ENCODE measurements around the gene ZNF414.
"Not testable (repeated sequence)": the region's sequence is repeated elsewhere in the genome, so short reads cannot be mapped to it uniquely, and the experiment has no call there.

ZNF414 gene

GRCh38 chr19:8513687-8514504 lies at the start of gene ZNF414:
ZNF414 (minus strand) TSS chr19:8514167; CDS start chr19:8514046, 121 bp downstream.
- DNase-seq = peak; percentile 99
- no peaks in the 10 kb centered on the region for H3K27me3 ChIP-seq (ENCODE audit: insufficient read depth, low read depth, severe bottlenecking)
- TF ChIP-seq CTCF (IDR thresholded peaks at IDR 0.05; ENCODE audit: low read depth, low read length) = no peak
- peak within 1 kb of the TSS; percentile 100 for H3K27ac ChIP-seq
- no peaks in the 10 kb centered on the region for H3K9me3 ChIP-seq (ENCODE audit: severe bottlenecking)
- peak within 1 kb of the TSS; percentile 64 for H3K4me3 ChIP-seq (ENCODE audit: low read depth, low read length)
- H3K36me3 ChIP-seq = peaks cover 15% of the 10 kb centered on the region

DNA sequence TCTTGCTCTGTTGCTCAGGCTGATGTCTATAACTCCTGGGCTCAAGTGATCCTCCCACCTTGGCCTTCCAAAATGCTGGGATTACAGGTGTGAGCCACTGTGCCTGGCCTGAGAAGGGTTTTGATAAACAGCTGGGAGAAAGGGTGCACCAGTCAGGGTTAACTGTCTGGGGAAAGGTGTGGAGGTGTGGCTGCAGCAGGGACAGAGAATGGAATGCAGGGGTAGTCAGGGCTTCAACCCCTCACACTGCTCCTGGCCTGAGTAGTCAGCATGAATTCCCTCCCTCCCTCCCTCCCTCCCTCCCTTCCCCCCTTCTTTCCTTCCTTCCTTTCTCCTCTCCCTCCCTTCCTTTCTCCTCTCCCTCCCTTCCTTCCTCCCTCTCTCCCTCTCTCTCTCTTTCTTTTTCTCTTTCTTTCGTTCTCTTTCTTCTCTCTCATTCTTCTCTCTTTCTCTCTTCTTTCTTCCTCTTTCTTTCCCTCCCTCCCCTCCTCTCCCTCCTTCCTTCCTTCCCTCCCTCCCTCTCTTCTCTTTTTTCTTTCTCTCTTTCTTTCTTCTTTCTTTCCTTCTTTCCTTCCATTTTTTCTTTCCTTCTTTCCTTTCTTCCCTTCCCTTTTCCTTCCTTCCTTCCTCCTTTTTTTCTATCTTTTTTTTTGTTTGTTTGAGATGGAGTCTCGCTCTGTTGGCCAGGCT lies 47.3 kb upstream of the ZNF414 start:
- DNase-seq = no peak
- Histone ChIP-seq H3K9me3 (ENCODE audit: severe bottlenecking) (no peaks in the 10 kb centered on the region), H3K4me3 (ENCODE audit: low read depth, low read length) (no peak overlapping the region), H3K36me3 (no peaks in the 10 kb centered on the region), H3K27ac (no peak overlapping the region), H3K27me3 (ENCODE audit: insufficient read depth, low read depth, severe bottlenecking) (no peaks in the 10 kb centered on the region)
- TF ChIP-seq CTCF (IDR thresholded peaks at IDR 0.05; ENCODE audit: low read depth, low read length) = no peak

DNA sequence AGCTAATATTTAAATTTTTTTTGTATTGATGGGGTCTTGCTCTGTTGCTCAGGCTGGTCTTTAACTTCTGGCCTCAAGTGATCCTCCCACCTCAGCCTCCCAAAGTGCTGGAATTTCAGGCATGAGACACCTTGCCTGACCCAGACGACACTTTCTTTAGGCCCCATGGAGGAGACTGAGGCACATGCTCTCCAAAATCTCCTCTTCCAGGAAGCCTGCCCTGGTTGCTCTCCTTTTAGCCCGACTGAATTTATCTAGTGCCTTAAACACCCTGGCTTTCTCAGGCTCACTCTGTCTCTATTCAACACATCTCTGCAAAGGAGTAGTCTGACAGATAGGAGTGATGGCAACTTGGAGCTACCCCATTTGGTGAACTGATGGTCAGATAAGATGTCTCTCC lies 44.4 kb upstream of the ZNF414 start:
- no peak for TF ChIP-seq CTCF (IDR thresholded peaks at IDR 0.05; ENCODE audit: low read depth, low read length)
- Histone ChIP-seq H3K27ac (no peak overlapping the region), H3K36me3 (no peaks in the 10 kb centered on the region), H3K4me3 (ENCODE audit: low read depth, low read length) (no peak overlapping the region), H3K27me3 (ENCODE audit: insufficient read depth, low read depth, severe bottlenecking) (no peaks in the 10 kb centered on the region), H3K9me3 (ENCODE audit: severe bottlenecking) (no peaks in the 10 kb centered on the region)
- DNase-seq = no peak

DNA sequence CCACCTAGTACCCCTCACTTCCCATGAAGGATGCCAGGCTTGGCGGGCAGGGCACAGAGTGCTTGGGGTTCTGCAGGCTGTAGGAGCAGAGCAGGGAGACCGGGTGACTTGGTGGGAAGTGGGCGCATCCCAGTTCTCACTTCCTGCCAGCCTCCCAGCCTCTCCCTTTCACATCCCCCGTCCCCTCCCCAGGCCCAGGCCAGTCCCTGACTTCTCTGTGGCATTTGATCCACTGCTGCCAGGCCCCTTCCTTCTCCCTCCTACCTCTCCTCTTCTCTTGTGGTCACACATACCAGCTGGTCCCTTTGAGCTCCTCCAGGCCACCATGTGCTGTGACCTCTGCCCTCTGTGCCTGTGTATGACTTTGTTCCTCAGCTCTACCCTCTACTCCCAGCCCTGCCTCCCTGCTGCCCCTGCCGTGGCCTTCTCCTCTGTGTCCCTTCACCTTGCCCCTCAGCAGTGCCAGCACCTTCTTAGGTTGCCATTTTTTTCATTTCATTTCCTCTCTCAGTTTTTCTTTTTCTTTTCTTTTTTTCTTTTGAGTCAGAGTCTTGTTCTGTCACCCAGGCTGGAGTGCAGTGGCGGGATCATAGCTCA lies 43.8 kb upstream of the ZNF414 start:
- no peak for DNase-seq
- no peak for TF ChIP-seq CTCF (IDR thresholded peaks at IDR 0.05; ENCODE audit: low read depth, low read length)
- Histone ChIP-seq H3K9me3 (ENCODE audit: severe bottlenecking) (peaks cover 3% of the 10 kb centered on the region), H3K36me3 (no peaks in the 10 kb centered on the region), H3K27me3 (ENCODE audit: insufficient read depth, low read depth, severe bottlenecking) (no peaks in the 10 kb centered on the region), H3K27ac (no peak overlapping the region), H3K4me3 (ENCODE audit: low read depth, low read length) (no peak overlapping the region)

GRCh38 chr19:8553729-8554128 lies 39.8 kb upstream of the ZNF414 start:
- H3K4me3 ChIP-seq (ENCODE audit: low read depth, low read length); H3K9me3 ChIP-seq (ENCODE audit: severe bottlenecking); H3K36me3 ChIP-seq; H3K27me3 ChIP-seq (ENCODE audit: insufficient read depth, low read depth, severe bottlenecking); H3K27ac ChIP-seq; DNase-seq: not testable (repeated sequence)

DNA sequence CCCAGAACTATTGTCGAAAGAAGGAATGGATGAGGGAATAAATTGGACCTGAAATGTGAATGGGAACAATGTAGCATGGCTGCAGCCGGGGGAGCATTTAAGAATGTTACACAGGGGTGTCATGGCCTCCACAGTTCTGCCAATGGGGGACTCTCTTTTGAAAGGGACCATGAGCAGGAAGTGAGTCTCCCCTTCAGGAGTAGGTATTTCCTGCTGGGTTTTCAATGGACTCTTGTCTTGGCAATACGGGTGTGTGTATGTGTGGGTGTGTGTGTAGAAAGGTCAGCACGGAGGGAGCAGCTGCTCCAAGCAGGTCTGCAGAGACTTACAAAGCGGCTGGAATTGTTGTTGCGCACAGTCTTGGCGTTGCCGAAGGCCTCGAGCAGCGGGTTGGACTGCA lies 38.8 kb upstream of the ZNF414 start:
- TF ChIP-seq CTCF (IDR thresholded peaks at IDR 0.05; ENCODE audit: low read depth, low read length) = no peak
- DNase-seq = peak; percentile 31
- Histone ChIP-seq H3K9me3 (ENCODE audit: severe bottlenecking) (peaks cover 3% of the 10 kb centered on the region), H3K4me3 (ENCODE audit: low read depth, low read length) (no peak overlapping the region), H3K27ac (no peak overlapping the region), H3K27me3 (ENCODE audit: insufficient read depth, low read depth, severe bottlenecking) (no peaks in the 10 kb centered on the region), H3K36me3 (no peaks in the 10 kb centered on the region)

All from WERI-Rb-1 (cell line).